WTC11 (cell line): Measurements from ENCODE around the gene ANO2.

ENCODE experiments used
- ATF1 ChIP-seq: sonication (generic); formaldehyde crosslinking; IDR thresholded peaks from 2 replicates; pipeline ENCODE4 v1.8.1; 2023; ENCODE audit warnings: mild to moderate bottlenecking, moderate library complexity, missing genetic modification reagents
- CBFB ChIP-seq: sonication (generic); formaldehyde crosslinking; IDR thresholded peaks from 2 replicates; pipeline ENCODE4 v1.8.1; 2022; ENCODE audit warnings: mild to moderate bottlenecking, low read depth, missing genetic modification reagents
- CREM ChIP-seq: sonication (generic); formaldehyde crosslinking; IDR thresholded peaks from 2 replicates; pipeline ENCODE4 v1.8.1; 2022; ENCODE audit warnings: mild to moderate bottlenecking, missing genetic modification reagents, moderate library complexity
- RORB ChIP-seq: fragments of 250-450 bp; sonication (Bioruptor Pico); IDR thresholded peaks from 2 replicates; pipeline ENCODE4 v1.9.0; 2021; ENCODE audit warnings: mild to moderate bottlenecking
- SP1 ChIP-seq: sonication (generic); formaldehyde crosslinking; conservative IDR thresholded peaks from 2 replicates; pipeline ENCODE4 v1.8.1; 2022; ENCODE audit warnings: missing genetic modification reagents
- ZNF416 ChIP-seq: fragments of 250-450 bp; sonication (Bioruptor Pico); IDR thresholded peaks from 2 replicates; pipeline ENCODE4 v1.9.0; 2021; ENCODE audit warnings: mild to moderate bottlenecking, inconsistent platforms
- TF ChIP-seq, protein P1 (sequence below): fragments of 200-600 bp; IDR thresholded peaks from 2 replicates; pipeline ENCODE4 v1.8.0; 2022; ENCODE audit warnings: antibody characterized with exemption
- TF ChIP-seq, protein P2 (sequence below): sonication (generic); formaldehyde crosslinking; conservative IDR thresholded peaks from 2 replicates; pipeline ENCODE4 v1.8.1; 2023; ENCODE audit warnings: mild to moderate bottlenecking, low read depth, missing genetic modification reagents, moderate library complexity
- TF ChIP-seq, protein P3 (sequence below): sonication (generic); formaldehyde crosslinking; IDR thresholded peaks from 2 replicates; pipeline ENCODE4 v1.8.1; 2023; ENCODE audit warnings: mild to moderate bottlenecking, missing genetic modification reagents, moderate library complexity
- TF ChIP-seq, protein P4 (sequence below): sonication (generic); formaldehyde crosslinking; IDR thresholded peaks from 2 replicates; pipeline ENCODE4 v1.8.1; 2022; ENCODE audit warnings: missing genetic modification reagents, borderline replicate concordance
- TF ChIP-seq, protein P5 (sequence below): fragments of 250-450 bp; sonication (Bioruptor Pico); IDR thresholded peaks from 2 replicates; pipeline ENCODE4 v1.9.0; 2021; ENCODE audit warnings: mild to moderate bottlenecking
- TF ChIP-seq, protein P6 (sequence below): sonication (generic); formaldehyde crosslinking; IDR thresholded peaks from 2 replicates; pipeline ENCODE4 v1.8.1; 2023; ENCODE audit warnings: mild to moderate bottlenecking, moderate library complexity, missing genetic modification reagents

DNA sequence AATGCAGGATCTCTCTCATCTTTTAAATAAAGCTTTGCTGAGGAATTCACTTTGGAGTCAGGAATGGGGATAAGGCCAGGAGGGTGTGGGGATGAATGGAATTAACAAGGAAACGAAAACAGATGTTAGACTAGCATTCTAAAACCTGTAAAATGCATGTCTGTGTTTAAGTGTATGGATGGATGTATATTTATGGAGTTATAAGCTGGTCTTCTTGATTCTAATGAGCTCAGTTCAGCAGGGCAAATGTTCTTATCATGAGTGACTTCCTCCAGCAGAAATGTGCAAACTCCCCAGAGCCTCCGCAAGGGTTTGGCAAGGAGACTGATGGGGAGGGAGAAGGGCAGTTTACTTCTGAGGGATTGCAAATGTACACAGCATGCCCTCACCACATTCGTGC lies 364.0 kb downstream of the ANO2 start:
- TF ChIP-seq ZNF416 = no peak
- TF ChIP-seq RORB (CRISPR knock-in tag) = no peak
- TF ChIP-seq, protein P1, sequence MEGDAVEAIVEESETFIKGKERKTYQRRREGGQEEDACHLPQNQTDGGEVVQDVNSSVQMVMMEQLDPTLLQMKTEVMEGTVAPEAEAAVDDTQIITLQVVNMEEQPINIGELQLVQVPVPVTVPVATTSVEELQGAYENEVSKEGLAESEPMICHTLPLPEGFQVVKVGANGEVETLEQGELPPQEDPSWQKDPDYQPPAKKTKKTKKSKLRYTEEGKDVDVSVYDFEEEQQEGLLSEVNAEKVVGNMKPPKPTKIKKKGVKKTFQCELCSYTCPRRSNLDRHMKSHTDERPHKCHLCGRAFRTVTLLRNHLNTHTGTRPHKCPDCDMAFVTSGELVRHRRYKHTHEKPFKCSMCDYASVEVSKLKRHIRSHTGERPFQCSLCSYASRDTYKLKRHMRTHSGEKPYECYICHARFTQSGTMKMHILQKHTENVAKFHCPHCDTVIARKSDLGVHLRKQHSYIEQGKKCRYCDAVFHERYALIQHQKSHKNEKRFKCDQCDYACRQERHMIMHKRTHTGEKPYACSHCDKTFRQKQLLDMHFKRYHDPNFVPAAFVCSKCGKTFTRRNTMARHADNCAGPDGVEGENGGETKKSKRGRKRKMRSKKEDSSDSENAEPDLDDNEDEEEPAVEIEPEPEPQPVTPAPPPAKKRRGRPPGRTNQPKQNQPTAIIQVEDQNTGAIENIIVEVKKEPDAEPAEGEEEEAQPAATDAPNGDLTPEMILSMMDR = no peak
- TF ChIP-seq, protein P2, sequence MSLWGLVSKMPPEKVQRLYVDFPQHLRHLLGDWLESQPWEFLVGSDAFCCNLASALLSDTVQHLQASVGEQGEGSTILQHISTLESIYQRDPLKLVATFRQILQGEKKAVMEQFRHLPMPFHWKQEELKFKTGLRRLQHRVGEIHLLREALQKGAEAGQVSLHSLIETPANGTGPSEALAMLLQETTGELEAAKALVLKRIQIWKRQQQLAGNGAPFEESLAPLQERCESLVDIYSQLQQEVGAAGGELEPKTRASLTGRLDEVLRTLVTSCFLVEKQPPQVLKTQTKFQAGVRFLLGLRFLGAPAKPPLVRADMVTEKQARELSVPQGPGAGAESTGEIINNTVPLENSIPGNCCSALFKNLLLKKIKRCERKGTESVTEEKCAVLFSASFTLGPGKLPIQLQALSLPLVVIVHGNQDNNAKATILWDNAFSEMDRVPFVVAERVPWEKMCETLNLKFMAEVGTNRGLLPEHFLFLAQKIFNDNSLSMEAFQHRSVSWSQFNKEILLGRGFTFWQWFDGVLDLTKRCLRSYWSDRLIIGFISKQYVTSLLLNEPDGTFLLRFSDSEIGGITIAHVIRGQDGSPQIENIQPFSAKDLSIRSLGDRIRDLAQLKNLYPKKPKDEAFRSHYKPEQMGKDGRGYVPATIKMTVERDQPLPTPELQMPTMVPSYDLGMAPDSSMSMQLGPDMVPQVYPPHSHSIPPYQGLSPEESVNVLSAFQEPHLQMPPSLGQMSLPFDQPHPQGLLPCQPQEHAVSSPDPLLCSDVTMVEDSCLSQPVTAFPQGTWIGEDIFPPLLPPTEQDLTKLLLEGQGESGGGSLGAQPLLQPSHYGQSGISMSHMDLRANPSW (CRISPR knock-in tag) = no peak
- TF ChIP-seq ATF1 (CRISPR knock-in tag) = no peak
- TF ChIP-seq SP1 (CRISPR knock-in tag) = no peak
- no peak for TF ChIP-seq CBFB (CRISPR knock-in tag)
- TF ChIP-seq, protein P3, sequence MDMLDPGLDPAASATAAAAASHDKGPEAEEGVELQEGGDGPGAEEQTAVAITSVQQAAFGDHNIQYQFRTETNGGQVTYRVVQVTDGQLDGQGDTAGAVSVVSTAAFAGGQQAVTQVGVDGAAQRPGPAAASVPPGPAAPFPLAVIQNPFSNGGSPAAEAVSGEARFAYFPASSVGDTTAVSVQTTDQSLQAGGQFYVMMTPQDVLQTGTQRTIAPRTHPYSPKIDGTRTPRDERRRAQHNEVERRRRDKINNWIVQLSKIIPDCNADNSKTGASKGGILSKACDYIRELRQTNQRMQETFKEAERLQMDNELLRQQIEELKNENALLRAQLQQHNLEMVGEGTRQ (CRISPR knock-in tag) = no peak
- TF ChIP-seq, protein P4, sequence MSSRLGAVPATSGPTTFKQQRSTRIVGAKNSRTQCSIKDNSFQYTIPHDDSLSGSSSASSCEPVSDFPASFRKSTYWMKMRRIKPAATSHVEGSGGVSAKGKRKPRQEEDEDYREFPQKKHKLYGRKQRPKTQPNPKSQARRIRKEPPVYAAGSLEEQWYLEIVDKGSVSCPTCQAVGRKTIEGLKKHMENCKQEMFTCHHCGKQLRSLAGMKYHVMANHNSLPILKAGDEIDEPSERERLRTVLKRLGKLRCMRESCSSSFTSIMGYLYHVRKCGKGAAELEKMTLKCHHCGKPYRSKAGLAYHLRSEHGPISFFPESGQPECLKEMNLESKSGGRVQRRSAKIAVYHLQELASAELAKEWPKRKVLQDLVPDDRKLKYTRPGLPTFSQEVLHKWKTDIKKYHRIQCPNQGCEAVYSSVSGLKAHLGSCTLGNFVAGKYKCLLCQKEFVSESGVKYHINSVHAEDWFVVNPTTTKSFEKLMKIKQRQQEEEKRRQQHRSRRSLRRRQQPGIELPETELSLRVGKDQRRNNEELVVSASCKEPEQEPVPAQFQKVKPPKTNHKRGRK (CRISPR knock-in tag) = no peak
- TF ChIP-seq, protein P5, sequence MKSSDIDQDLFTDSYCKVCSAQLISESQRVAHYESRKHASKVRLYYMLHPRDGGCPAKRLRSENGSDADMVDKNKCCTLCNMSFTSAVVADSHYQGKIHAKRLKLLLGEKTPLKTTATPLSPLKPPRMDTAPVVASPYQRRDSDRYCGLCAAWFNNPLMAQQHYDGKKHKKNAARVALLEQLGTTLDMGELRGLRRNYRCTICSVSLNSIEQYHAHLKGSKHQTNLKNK (CRISPR knock-in tag) = no peak
- TF ChIP-seq CREM (CRISPR knock-in tag) = no peak
- TF ChIP-seq, protein P6, sequence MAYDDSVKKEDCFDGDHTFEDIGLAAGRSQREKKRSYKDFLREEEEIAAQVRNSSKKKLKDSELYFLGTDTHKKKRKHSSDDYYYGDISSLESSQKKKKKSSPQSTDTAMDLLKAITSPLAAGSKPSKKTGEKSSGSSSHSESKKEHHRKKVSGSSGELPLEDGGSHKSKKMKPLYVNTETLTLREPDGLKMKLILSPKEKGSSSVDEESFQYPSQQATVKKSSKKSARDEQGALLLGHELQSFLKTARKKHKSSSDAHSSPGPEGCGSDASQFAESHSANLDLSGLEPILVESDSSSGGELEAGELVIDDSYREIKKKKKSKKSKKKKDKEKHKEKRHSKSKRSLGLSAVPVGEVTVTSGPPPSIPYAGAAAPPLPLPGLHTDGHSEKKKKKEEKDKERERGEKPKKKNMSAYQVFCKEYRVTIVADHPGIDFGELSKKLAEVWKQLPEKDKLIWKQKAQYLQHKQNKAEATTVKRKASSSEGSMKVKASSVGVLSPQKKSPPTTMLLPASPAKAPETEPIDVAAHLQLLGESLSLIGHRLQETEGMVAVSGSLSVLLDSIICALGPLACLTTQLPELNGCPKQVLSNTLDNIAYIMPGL (CRISPR knock-in tag) = no peak
